RWPE1 (cell line): ENCODE results near the gene THSD4.

Experiments
- CTCF ChIA-PET: fragments of 350-600 bp; sonication (Branson Sonifier 250); formaldehyde crosslinking; extraction: SDS; loops from one replicate; lab custom pipeline; 2021; lab: Yijun Ruan, JAX
- POLR2A ChIA-PET: fragments of 400-600 bp; formaldehyde crosslinking; extraction: SDS; loops from one replicate; lab custom pipeline; 2020; ENCODE audit warnings: antibody characterized with exemption; ENCODE audit not compliant: low non-redundant PET; lab: Yijun Ruan, JAX
- DNase-seq: peaks from one replicate; pipeline ENCODE4 v3.0.0; 2012; ENCODE audit warnings: low spot score
- H3K27ac ChIP-seq: fragments of 450-650 bp; 2 replicates; pipeline ENCODE4 v1.5.1; 2017
- TF ChIP-seq, protein P1 (sequence below): fragments of 450-650 bp; conservative IDR thresholded peaks from 2 replicates; pipeline ENCODE4 v1.5.1; 2017; ENCODE audit warnings: low read depth, mild to moderate bottlenecking

THSD4 gene

DNA sequence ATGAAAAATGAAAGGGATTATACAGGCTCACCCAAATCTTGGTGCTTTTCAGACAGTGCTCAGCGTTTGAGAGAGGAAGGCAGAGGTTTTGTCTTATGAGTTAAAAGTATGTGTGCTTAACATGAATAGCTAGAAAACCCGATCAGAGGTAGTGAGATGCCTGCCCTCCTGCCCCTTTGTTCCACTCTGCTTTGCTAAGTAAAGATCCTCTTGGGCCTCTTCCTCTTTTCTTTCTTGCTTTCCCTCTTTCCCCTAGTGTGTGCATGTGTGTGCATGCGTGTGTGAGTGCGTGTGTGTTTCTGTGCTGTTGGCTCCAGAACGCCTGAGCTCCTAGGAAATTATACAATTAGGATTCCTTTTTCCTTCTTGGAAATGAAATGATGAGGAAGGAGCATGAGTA, 433.8 kb downstream of the THSD4 start:
- ChIA-PET POLR2A (no interaction called here), CTCF (no interaction called here)
- TF ChIP-seq, protein P1, sequence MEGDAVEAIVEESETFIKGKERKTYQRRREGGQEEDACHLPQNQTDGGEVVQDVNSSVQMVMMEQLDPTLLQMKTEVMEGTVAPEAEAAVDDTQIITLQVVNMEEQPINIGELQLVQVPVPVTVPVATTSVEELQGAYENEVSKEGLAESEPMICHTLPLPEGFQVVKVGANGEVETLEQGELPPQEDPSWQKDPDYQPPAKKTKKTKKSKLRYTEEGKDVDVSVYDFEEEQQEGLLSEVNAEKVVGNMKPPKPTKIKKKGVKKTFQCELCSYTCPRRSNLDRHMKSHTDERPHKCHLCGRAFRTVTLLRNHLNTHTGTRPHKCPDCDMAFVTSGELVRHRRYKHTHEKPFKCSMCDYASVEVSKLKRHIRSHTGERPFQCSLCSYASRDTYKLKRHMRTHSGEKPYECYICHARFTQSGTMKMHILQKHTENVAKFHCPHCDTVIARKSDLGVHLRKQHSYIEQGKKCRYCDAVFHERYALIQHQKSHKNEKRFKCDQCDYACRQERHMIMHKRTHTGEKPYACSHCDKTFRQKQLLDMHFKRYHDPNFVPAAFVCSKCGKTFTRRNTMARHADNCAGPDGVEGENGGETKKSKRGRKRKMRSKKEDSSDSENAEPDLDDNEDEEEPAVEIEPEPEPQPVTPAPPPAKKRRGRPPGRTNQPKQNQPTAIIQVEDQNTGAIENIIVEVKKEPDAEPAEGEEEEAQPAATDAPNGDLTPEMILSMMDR, result no peak
- DNase-seq, result no peak
- no peak overlapping the region for H3K27ac ChIP-seq

DNA sequence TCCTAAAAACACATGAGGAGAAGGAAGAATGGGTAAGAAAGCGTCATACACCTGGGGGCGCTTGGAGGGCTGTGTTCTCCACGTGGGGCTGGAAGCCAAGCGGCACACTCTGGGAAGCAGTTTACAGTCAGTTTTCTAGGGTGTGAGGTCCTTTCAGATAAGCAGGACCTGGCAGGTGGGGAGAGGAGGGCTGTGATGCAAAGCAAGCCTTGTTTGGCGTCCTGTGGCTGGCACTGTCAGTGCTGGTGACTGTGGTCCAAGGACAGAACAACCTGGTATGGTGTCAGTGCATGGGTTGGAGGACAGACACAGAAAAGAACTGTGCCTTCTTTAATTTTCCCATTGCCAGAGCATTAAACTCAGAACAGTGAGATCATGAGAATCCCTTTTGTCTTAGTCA, 434.4 kb downstream of the THSD4 start:
- POLR2A ChIA-PET, result no interaction called here
- no peak overlapping the region for H3K27ac ChIP-seq
- TF ChIP-seq, protein P1, result no peak
- no peak for DNase-seq
- CTCF ChIA-PET, result interaction anchor here (0.7 kb wide), 1 partner anchor 193 kb away, joined by 3 read pairs; no protein-coding TSS in a partner anchor

DNA sequence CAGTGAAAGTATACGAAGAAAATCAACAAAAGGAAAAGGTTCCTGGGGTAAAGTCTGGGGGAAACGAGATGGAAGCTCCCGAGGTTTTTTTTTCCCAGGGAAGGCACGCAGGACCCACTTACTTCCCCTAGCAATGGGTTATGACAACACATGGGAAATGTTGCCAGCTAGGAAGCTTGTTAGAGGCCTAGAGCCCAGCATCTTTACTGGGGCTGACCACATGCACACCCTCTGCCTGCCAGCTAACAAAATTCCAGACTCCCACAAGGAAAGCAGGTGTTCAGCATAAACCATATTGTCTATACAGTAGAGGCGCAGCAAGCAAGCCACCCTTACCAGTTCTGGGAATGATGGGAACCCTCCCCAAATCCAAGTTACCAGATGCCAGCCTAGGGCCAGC, 436.3 kb downstream of the THSD4 start:
- TF ChIP-seq, protein P1, result no peak
- CTCF ChIA-PET, result no interaction called here
- H3K27ac ChIP-seq, result no peak overlapping the region
- DNase-seq, result no peak
- POLR2A ChIA-PET, result no interaction called here

DNA sequence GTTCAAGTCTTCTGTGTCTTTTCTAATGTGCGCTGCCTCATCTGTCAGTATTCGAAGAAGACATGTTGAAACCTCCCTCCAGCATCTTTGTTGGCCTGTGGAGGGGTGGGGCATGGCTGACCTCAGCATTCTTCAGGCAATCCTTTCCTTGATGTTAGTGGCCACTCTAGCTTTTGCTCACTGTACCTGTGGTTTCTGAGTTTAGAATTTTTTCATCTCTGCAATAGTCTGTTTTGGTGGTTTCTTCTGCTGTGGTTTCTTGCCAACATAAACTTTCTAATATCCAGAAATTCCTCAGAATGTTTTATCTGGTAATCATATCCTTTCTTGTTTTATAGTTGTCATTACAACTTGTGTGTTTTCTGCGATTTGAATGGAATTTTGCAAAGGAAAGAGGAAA, 443.8 kb downstream of the THSD4 start:
- POLR2A ChIA-PET, result no interaction called here
- H3K27ac ChIP-seq, result no peak overlapping the region; the same call in 1 of the 2 replicates
- CTCF ChIA-PET, result interaction anchor here (0.6 kb wide), 1 partner anchor 150 kb away, joined by 3 read pairs; no protein-coding TSS in a partner anchor
- TF ChIP-seq, protein P1, result no peak
- DNase-seq, result peak; percentile 52

DNA sequence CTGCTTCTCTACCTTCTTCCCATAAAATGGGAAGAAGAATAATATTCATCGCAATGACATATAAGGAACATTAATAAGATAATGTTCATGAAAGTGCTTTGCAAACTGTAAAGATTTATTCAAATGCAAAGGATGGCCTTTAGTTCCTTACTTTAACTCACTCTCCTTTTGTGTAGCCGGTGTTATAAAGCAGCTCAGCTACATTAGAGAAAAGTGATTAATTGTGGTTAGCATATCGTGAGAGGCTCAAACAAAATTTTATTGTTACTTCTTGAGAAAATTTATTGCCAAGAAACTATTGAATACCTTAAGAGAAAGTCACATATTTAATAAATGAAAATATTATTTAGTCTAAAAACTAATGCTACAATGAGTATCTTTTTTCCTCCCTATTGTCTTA, 444.3 kb downstream of the THSD4 start:
- TF ChIP-seq, protein P1, result no peak
- ChIA-PET POLR2A (no interaction called here), CTCF (interaction anchor here (0.6 kb wide), 1 partner anchor 150 kb away, joined by 3 read pairs; no protein-coding TSS in a partner anchor)
- no peak for DNase-seq
- no peak overlapping the region for H3K27ac ChIP-seq

DNA sequence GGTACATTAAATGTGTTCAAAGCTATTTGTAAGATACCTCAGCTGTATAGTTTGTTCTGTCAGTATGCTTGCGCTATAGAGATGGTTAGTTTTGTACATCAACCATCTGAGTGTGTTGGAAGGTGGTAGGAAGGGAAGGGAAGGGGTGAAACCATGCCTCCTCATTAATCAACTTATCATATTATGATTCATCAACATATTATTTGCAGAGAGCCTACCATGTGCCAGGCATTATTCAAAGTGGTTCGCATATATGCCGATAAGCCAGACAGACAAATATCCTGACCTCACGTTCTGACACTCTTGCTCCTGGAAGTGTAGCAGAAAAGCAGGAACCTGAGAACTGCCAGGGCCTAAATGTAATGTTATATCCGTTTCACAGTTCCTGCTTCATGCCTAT, 447.0 kb downstream of the THSD4 start:
- ChIA-PET POLR2A (no interaction called here), CTCF (no interaction called here)
- H3K27ac ChIP-seq, result peak overlapping the region; percentile 35; the same call in 1 of the 2 replicates
- TF ChIP-seq, protein P1, result no peak
- no peak for DNase-seq
